CD14-positive monocyte (primary cell): ENCODE results near the gene ZAR1L. TPM values are rescaled to one million over a fixed set of nuclear protein-coding genes. Genes with fewer than 3 reads are reported as not detected.

ENCODE experiments used
- DNase-seq, 3 donors: peaks; one replicate each; pipeline ENCODE4 v3.0.0-alpha.2; 2011 to 2022
- H2AFZ ChIP-seq: 2 replicates; pipeline ENCODE4 v1.6.0; 2012; ENCODE audit warnings: mild to moderate bottlenecking, low read depth, low read length, inconsistent platforms; ENCODE audit not compliant: insufficient read depth, poor library complexity, severe bottlenecking
- H3K27ac ChIP-seq, 2 donors: 1 replicate in 1 of 2; 2 replicates in 1 of 2; pipeline ENCODE4 v1.5.1; 2012 to 2013; ENCODE audit warnings: low read length in 2 of 2, control low read depth in 1 of 2, inconsistent platforms in 1 of 2, low read depth in 1 of 2, mild to moderate bottlenecking in 1 of 2
- H3K27me3 ChIP-seq, 2 donors: one replicate each; pipeline versions ENCODE4 v1.6.0 to v1.6.1; 2011 to 2013; ENCODE audit warnings: low read length in 2 of 2; ENCODE audit not compliant: control insufficient read depth in 2 of 2, insufficient read depth in 2 of 2
- H3K36me3 ChIP-seq, 2 donors: replicated peaks in 1 of 2; 1 replicate in 1 of 2; 2 replicates in 1 of 2; pipeline versions ENCODE4 v1.5.1 to v1.6.1; 2012 to 2013; ENCODE audit warnings: low read length in 2 of 2, control low read depth in 1 of 2, inconsistent platforms in 1 of 2, mild to moderate bottlenecking in 1 of 2; ENCODE audit not compliant: insufficient read depth in 2 of 2, control insufficient read depth in 1 of 2
- H3K4me1 ChIP-seq, 2 donors: 1 replicate in 1 of 2; 2 replicates in 1 of 2; pipeline versions ENCODE4 v1.5.1 to v1.6.1; 2012 to 2013; ENCODE audit warnings: low read length in 2 of 2, control low read depth in 1 of 2, inconsistent platforms in 1 of 2, mild to moderate bottlenecking in 1 of 2, moderate library complexity in 1 of 2; ENCODE audit not compliant: insufficient read depth in 2 of 2, control insufficient read depth in 1 of 2
- H3K4me2 ChIP-seq: replicated peaks from 2 replicates; pipeline ENCODE3; 2012; ENCODE audit warnings: low read length, moderate library complexity, mild to moderate bottlenecking; ENCODE audit not compliant: poor library complexity, severe bottlenecking; ENCODE audit errors: extremely low read depth
- H3K4me3 ChIP-seq, 3 experiments: fragments of 200-600 bp in 1 of 3; sonication (generic) in 1 of 3; replicated peaks in 1 of 3; 1 replicate in 2 of 3; 2 replicates in 1 of 3; pipeline ENCODE4 v1.5.1; 2011 to 2013; ENCODE audit warnings: low read length in 3 of 3, mild to moderate bottlenecking in 3 of 3, control low read depth in 2 of 3, low read depth in 2 of 3, inconsistent platforms in 1 of 3, moderate library complexity in 1 of 3
- H3K79me2 ChIP-seq: 2 replicates; pipeline ENCODE4 v1.6.0; 2012; ENCODE audit warnings: mild to moderate bottlenecking, control low read depth, inconsistent platforms, low read length, moderate library complexity; ENCODE audit not compliant: insufficient read depth
- H3K9ac ChIP-seq: 2 replicates; pipeline ENCODE4 v1.6.0; 2017; ENCODE audit warnings: low read length, mild to moderate bottlenecking; ENCODE audit not compliant: insufficient read depth, poor library complexity, severe bottlenecking
- H3K9me3 ChIP-seq, 2 donors: replicated peaks in 1 of 2; 1 replicate in 1 of 2; 2 replicates in 1 of 2; pipeline versions ENCODE4 v1.5.1 to v1.6.1; 2012 to 2013; ENCODE audit warnings: low read length in 2 of 2, control low read depth in 1 of 2; ENCODE audit not compliant: control insufficient read depth in 1 of 2, insufficient read depth in 1 of 2
- H4K20me1 ChIP-seq: 2 replicates; pipeline ENCODE4 v1.6.0; 2012; ENCODE audit warnings: mild to moderate bottlenecking, low read length, control low read depth, moderate library complexity; ENCODE audit not compliant: insufficient read depth
- H3K27ac Mint-ChIP-seq, 7 donors: one replicate each; pipeline ENCODE4 v1.8.0; 2020; ENCODE audit warnings: mild to moderate bottlenecking in 7 of 7, mixed read lengths in 7 of 7, moderate library complexity in 6 of 7, inconsistent platforms in 2 of 7
- H3K27me3 Mint-ChIP-seq, 3 donors: one replicate each; pipeline ENCODE4 v1.8.0; 2021 to 2022; ENCODE audit warnings: low read depth in 3 of 3, mild to moderate bottlenecking in 3 of 3, mixed read lengths in 3 of 3, moderate library complexity in 3 of 3, inconsistent platforms in 1 of 3
- H3K36me3 Mint-ChIP-seq, 2 donors: one replicate each; pipeline ENCODE4 v1.8.0; 2020; ENCODE audit warnings: mixed read lengths in 2 of 2, inconsistent platforms in 1 of 2, mild to moderate bottlenecking in 1 of 2
- H3K4me1 Mint-ChIP-seq: one replicate; pipeline ENCODE4 v1.8.0; 2020; ENCODE audit warnings: mild to moderate bottlenecking, mixed read lengths
- H3K4me3 Mint-ChIP-seq, 2 donors: one replicate each; pipeline ENCODE4 v1.8.0; 2020; ENCODE audit warnings: mild to moderate bottlenecking in 2 of 2, mixed read lengths in 2 of 2, moderate library complexity in 1 of 2
- H3K9me3 Mint-ChIP-seq, 7 donors: one replicate each; pipeline ENCODE4 v1.8.0; 2020 to 2022; ENCODE audit warnings: mixed read lengths in 7 of 7, mild to moderate bottlenecking in 6 of 7, moderate library complexity in 6 of 7, inconsistent platforms in 2 of 7
- CTCF ChIP-seq: fragments of 200-600 bp; IDR thresholded peaks from one replicate; pipeline ENCODE4 v1.8.0; 2022; ENCODE audit warnings: antibody characterized with exemption, mild to moderate bottlenecking
- WGBS: methylation state at CpG from one replicate; pipeline ENCODE4 v1.1.5; 2013; ENCODE audit warnings: missing lambda C conversion rate; ENCODE audit not compliant: insufficient coverage; 5-methylcytosine and 5-hydroxymethylcytosine counted together
- intact Hi-C, 2 donors: fragments of 100-400 bp; cut with micrococcal nuclease; formaldehyde crosslinking; loops; one replicate each; pipeline versions ENCODE4 v1.15.0 to v1.15.1; 2023
- polyA plus RNA-seq, 3 donors: library from polyadenylated mRNA; depleted of rRNA in 1 of 3; unstranded in 2 of 3; stranded (reverse) in 1 of 3; fragments of 300-500 nt in 2 of 3; fragments of >200 nt in 1 of 3; fragmentation: Illumina TruSeq in 2 of 3; gene quantifications; 1 replicate in 2 of 3; 2 replicates in 1 of 3; pipeline ENCODE4 v1.2.3, GENCODE V29; 2012 to 2021

ZAR1L gene
- polyA plus RNA-seq, 3 donors: not detected

DNA sequence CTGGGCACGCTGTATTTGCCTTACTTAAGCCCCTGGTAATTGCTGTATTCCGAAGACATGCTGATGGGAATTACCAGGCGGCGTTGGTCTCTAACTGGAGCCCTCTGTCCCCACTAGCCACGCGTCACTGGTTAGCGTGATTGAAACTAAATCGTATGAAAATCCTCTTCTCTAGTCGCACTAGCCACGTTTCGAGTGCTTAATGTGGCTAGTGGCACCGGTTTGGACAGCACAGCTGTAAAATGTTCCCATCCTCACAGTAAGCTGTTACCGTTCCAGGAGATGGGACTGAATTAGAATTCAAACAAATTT is 821 bp upstream of the ZAR1L start:
- Histone ChIP-seq H3K9ac (peak overlapping the region; percentile 92), H3K4me3 (peak overlapping the region; percentile 78 to 93 (median 90)), H3K27ac (peak overlapping the region; percentile 95 to 99), H3K79me2 (peaks cover 46% of the 10 kb centered on the region), H3K9me3 (no peaks in the 10 kb centered on the region), H2AFZ (peak overlapping the region; percentile 83), H3K36me3 (peaks cover 0 to 13% of the 10 kb centered on the region in 2 donors), H4K20me1 (no peaks in the 10 kb centered on the region), H3K4me2 (peak overlapping the region; percentile 96), H3K27me3 (no peaks in the 10 kb centered on the region), H3K4me1 (peaks cover 32 to 39% of the 10 kb centered on the region in 2 donors)
- Mint-ChIP-seq H3K27me3 (peaks cover 0 to 3% (median 0%) of the 10 kb centered on the region in 3 donors), H3K27ac (peak overlapping the region; percentile 99 to 100 (median 100)), H3K4me1 (peaks cover 28% of the 10 kb centered on the region), H3K4me3 (peak overlapping the region; percentile 93 to 96), H3K36me3 (peaks cover 3 to 8% of the 10 kb centered on the region in 2 donors), H3K9me3 (peaks cover 0 to 3% (median 0%) of the 10 kb centered on the region in 7 donors)
- TF ChIP-seq CTCF: no peak
- no peak for DNase-seq
- intact Hi-C loops: loop anchor here in 1 of 2 donors (10.0 kb wide), 2 partner anchors 109 to 1229 kb away; partner anchors contain the start of gene N4BP2L1
- 0% methylated on average over 7 of the region's 13 CpGs for WGBS

GRCh38 chr13:32314271-32315237 is 609 bp downstream of the ZAR1L start:
- H3K4me1 Mint-ChIP-seq: peaks cover 30% of the 10 kb centered on the region
- H3K36me3 Mint-ChIP-seq: peaks cover 0 to 3% of the 10 kb centered on the region in 2 donors
- intact Hi-C loops: loop anchor here (5.0 to 10.0 kb wide), 3 partner anchors 110 to 1230 kb away; partner anchors contain the start of gene N4BP2L1 (in 2 of the 2)
- Histone ChIP-seq H2AFZ (peak overlapping the region; percentile 83), H3K27ac (peak overlapping the region; percentile 95 to 99), H3K79me2 (peaks cover 33% of the 10 kb centered on the region), H3K9me3 (no peaks in the 10 kb centered on the region), H3K36me3 (no peaks in the 10 kb centered on the region), H3K4me1 (peaks cover 36 to 48% of the 10 kb centered on the region in 2 donors), H3K9ac (peak overlapping the region; percentile 92), H4K20me1 (no peaks in the 10 kb centered on the region), H3K4me2 (peak overlapping the region; percentile 96), H3K4me3 (peak overlapping the region; percentile 78 to 93 (median 90)), H3K27me3 (no peaks in the 10 kb centered on the region)
- no peak for TF ChIP-seq CTCF
- DNase-seq: peak; percentile 72 to 91 (median 79)
- 33% methylated on average over 28 of the region's 32 CpGs for WGBS
- H3K4me3 Mint-ChIP-seq: peak overlapping the region; percentile 93 to 96
- H3K27me3 Mint-ChIP-seq: peaks cover 0 to 3% (median 0%) of the 10 kb centered on the region in 3 donors
- H3K27ac Mint-ChIP-seq: peak overlapping the region; percentile 99 to 100 (median 100)
- H3K9me3 Mint-ChIP-seq: peaks cover 0 to 3% (median 0%) of the 10 kb centered on the region in 7 donors
